AG04449 (cell line): Measurements from ENCODE around the gene NXT2.

Experiments used
- CTCF ChIA-PET: fragments of 350-600 bp; formaldehyde crosslinking; extraction: SDS; loops from one replicate; lab custom pipeline; 2021; ENCODE audit warnings: antibody characterized with exemption; lab: Yijun Ruan, JAX
- POLR2A ChIA-PET: fragments of 400-600, 350-600 bp; formaldehyde crosslinking; extraction: SDS; loops from one replicate; lab custom pipeline; 2020; ENCODE audit warnings: antibody characterized with exemption, inconsistent platforms; lab: Yijun Ruan, JAX
- DNase-seq: peaks from one replicate; pipeline ENCODE4 v3.0.0-alpha.2; 2010; ENCODE audit warnings: low read depth, low spot score
- H3K4me3 ChIP-seq: 2 replicates; pipeline ENCODE4 v1.5.1; 2011; ENCODE audit warnings: low read depth, mild to moderate bottlenecking, control low read depth, low read length
- CTCF ChIP-seq: IDR thresholded peaks from one replicate; pipeline ENCODE4 v1.5.1; 2011; ENCODE audit warnings: mild to moderate bottlenecking, moderate library complexity, low read length, control low read depth, inconsistent platforms; ENCODE audit not compliant: insufficient read depth; ENCODE audit errors: missing control alignments

The NXT2 gene

GRCh38 chrX:109511113-109511512 lies 25.5 kb upstream of the NXT2 start:
- no peak for TF ChIP-seq CTCF
- no peak for DNase-seq
- ChIA-PET CTCF (no interaction called here), POLR2A (no interaction called here)
- H3K4me3 ChIP-seq: no peak overlapping the region

GRCh38 chrX:109519001-109519400 lies 17.6 kb upstream of the NXT2 start:
- no peak for TF ChIP-seq CTCF
- POLR2A ChIA-PET: no interaction called here
- no peak overlapping the region for H3K4me3 ChIP-seq
- no peak for DNase-seq
- CTCF ChIA-PET: no interaction called here

GRCh38 chrX:109533005-109533404 lies 3.6 kb upstream of the NXT2 start:
- CTCF ChIA-PET: no interaction called here
- DNase-seq: no peak
- H3K4me3 ChIP-seq: no peak overlapping the region
- TF ChIP-seq CTCF: no peak
- POLR2A ChIA-PET: no interaction called here

DNA sequence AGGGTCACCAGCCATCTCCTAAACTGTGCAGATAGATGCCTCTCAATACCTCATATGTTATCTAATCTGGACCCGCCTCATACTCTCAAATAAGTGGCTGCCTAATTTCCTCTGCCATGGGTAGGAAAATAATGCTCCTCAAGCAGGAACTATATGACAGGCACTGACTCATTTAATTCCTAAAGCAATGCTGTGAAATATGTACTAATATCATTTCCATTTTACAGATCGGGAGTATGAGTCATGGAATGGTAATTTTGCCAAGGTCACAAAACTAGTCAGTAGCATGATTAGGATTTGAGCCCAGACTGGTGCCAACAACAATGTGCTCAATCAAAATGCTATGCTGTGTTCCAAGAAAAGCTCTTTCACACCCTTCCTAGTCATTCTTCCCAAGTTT lies 3.0 kb upstream of the NXT2 start:
- ChIA-PET CTCF (no interaction called here), POLR2A (no interaction called here)
- no peak for DNase-seq
- no peak overlapping the region for H3K4me3 ChIP-seq
- TF ChIP-seq CTCF: no peak

GRCh38 chrX:109534933-109535332 lies 1.7 kb upstream of the NXT2 start:
- POLR2A ChIA-PET: no interaction called here
- DNase-seq: no peak
- CTCF ChIA-PET: interaction anchor here (1.0 to 1.9 kb wide), 2 partner anchors 50 kb away, joined by 4 to 7 read pairs; no protein-coding TSS in a partner anchor
- no peak overlapping the region for H3K4me3 ChIP-seq
- no peak for TF ChIP-seq CTCF

DNA sequence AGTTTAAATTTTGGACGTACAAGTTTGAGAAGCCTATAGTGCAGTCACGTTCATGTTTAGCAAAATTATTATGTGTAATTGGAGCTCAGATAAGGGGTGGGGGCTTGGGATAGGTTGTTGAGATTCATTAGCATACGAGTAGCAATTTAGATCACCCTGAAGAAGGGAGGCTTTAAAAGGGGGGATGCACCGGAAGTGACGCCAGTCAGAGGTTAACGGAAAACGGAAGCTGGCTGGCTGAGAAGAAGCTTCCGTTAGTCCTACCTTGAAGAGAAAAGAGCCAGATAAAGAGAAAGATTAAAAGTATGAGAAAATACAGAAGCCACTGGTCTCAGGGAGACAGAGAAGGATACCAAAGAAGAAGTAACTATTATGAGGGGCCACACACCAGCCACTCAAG lies 1.1 kb upstream of the NXT2 start:
- POLR2A ChIA-PET: no interaction called here
- CTCF ChIA-PET: interaction anchor here (1.9 kb wide), 1 partner anchor 50 kb away, joined by 7 read pairs; no protein-coding TSS in a partner anchor
- no peak overlapping the region for H3K4me3 ChIP-seq
- no peak for TF ChIP-seq CTCF
- DNase-seq: no peak
